BE2C (cell line): ENCODE results near the gene NFATC2.
"Not testable (repeated sequence)": the region's sequence is repeated elsewhere in the genome, so short reads cannot be mapped to it uniquely, and the experiment has no call there.

Experiments used
- DNase-seq: peaks from one replicate; pipeline ENCODE4 v3.0.0-alpha.2; 2020
- H3K27me3 ChIP-seq: fragments of 250-450 bp; sonication (Bioruptor Pico); 2 replicates; pipeline ENCODE4 v1.5.1; 2020; ENCODE audit warnings: mild to moderate bottlenecking
- H3K36me3 ChIP-seq: fragments of 250-450 bp; sonication (Bioruptor Pico); 2 replicates; pipeline ENCODE4 v1.5.1; 2020; ENCODE audit warnings: mild to moderate bottlenecking
- H3K4me1 ChIP-seq: fragments of 250-450 bp; sonication (Bioruptor Pico); 2 replicates; pipeline ENCODE4 v1.5.1; 2020
- H3K4me3 ChIP-seq: 2 replicates; pipeline ENCODE4 v1.5.1; 2011; ENCODE audit warnings: low read depth, low read length
- H3K9me3 ChIP-seq: fragments of 250-450 bp; sonication (Bioruptor Pico); 2 replicates; pipeline ENCODE4 v1.5.1; 2020
- CTCF ChIP-seq: IDR thresholded peaks from 2 replicates; pipeline ENCODE4 v1.5.1; 2012; ENCODE audit warnings: mild to moderate bottlenecking, low read depth, low read length

The NFATC2 gene

GRCh38 chr20:51467956-51468626 lies 74.4 kb downstream of the NFATC2 start:
- H3K27me3 ChIP-seq = no peaks in the 10 kb centered on the region; the same call in 1 of the 2 replicates
- H3K4me1 ChIP-seq = peaks cover under 1% of the 10 kb centered on the region; the same call in 1 of the 2 replicates
- no peak overlapping the region for H3K4me3 ChIP-seq
- H3K36me3 ChIP-seq = no peaks in the 10 kb centered on the region
- no peak for TF ChIP-seq CTCF
- no peak for DNase-seq
- H3K9me3 ChIP-seq = no peaks in the 10 kb centered on the region

- H3K27me3 ChIP-seq = no peaks in the 10 kb centered on the region
- TF ChIP-seq CTCF = no peak
Measured at GRCh38 chr20:51463998-51464397, 78.5 kb downstream of the NFATC2 start.

GRCh38 chr20:51463560-51463959 lies 79.0 kb downstream of the NFATC2 start:
- Histone ChIP-seq H3K36me3 (no peaks in the 10 kb centered on the region), H3K27me3 (no peaks in the 10 kb centered on the region), H3K4me1 (peaks cover 3% of the 10 kb centered on the region; the same call in 1 of the 2 replicates), H3K9me3 (no peaks in the 10 kb centered on the region), H3K4me3 (no peak overlapping the region)
- no peak for TF ChIP-seq CTCF
- no peak for DNase-seq

More at GRCh38 chr20:51463998-51464397, 78.5 kb downstream of the NFATC2 start:
- H3K4me1 ChIP-seq = peaks cover 3% of the 10 kb centered on the region; the same call in 1 of the 2 replicates
- H3K4me3 ChIP-seq = no peak overlapping the region
- DNase-seq = no peak
- H3K36me3 ChIP-seq = no peaks in the 10 kb centered on the region
- H3K9me3 ChIP-seq = no peaks in the 10 kb centered on the region

- Histone ChIP-seq H3K36me3 (no peaks in the 10 kb centered on the region), H3K4me1 (peaks cover 3% of the 10 kb centered on the region; the same call in 1 of the 2 replicates), H3K27me3 (no peaks in the 10 kb centered on the region), H3K9me3 (no peaks in the 10 kb centered on the region), H3K4me3 (no peak overlapping the region)
- peak; percentile 65 for DNase-seq
- no peak for TF ChIP-seq CTCF
Measured at GRCh38 chr20:51462566-51463276, 79.8 kb downstream of the NFATC2 start.

GRCh38 chr20:51461846-51462245 lies 80.7 kb downstream of the NFATC2 start:
- H3K9me3 ChIP-seq, H3K4me1 ChIP-seq, H3K36me3 ChIP-seq, H3K27me3 ChIP-seq, DNase-seq, H3K4me3 ChIP-seq: not testable (repeated sequence)

GRCh38 chr20:51461306-51461705 lies 81.2 kb downstream of the NFATC2 start:
- no peaks in the 10 kb centered on the region for H3K36me3 ChIP-seq

More at GRCh38 chr20:51461306-51461705, 81.2 kb downstream of the NFATC2 start:
- Histone ChIP-seq H3K4me1 (peaks cover 3% of the 10 kb centered on the region; the same call in 1 of the 2 replicates), H3K9me3 (no peaks in the 10 kb centered on the region), H3K4me3 (no peak overlapping the region), H3K27me3 (no peaks in the 10 kb centered on the region)
- DNase-seq = no peak
- TF ChIP-seq CTCF = no peak
